Measurements from ENCODE around the gene GADD45B. TPM values are rescaled to one million over a fixed set of nuclear protein-coding genes. Genes with fewer than 3 reads are reported as not detected.
"Not testable (repeated sequence)": the region's sequence is repeated elsewhere in the genome, so short reads cannot be mapped to it uniquely, and the experiment has no call there.

Gene GADD45B
- total RNA-seq, 3 donors from 2014 or later, result 136 to 301 (median 172) TPM

- no peak for DNase-seq (ENCODE audit: low spot score in 2 of 2)
- intact Hi-C loops (cut with DNase I; ENCODE audit: low total_unique reads), result loop anchor here (1.0 kb wide), 1 partner anchor 23 kb away; no protein-coding TSS in a partner anchor
- Histone ChIP-seq H3K27me3 (no peaks in the 10 kb centered on the region), H3K4me3 (no peak overlapping the region), H3K4me1 (no peaks in the 10 kb centered on the region), H3K9me3 (no peaks in the 10 kb centered on the region), H3K27ac (no peak overlapping the region), H3K36me3 (no peaks in the 10 kb centered on the region)
- TF ChIP-seq CTCF (IDR thresholded peaks at IDR 0.05), result no peak
- no peak for TF ChIP-seq POLR2A (IDR thresholded peaks at IDR 0.05)
- TF ChIP-seq POLR2AphosphoS5 (IDR thresholded peaks at IDR 0.05), result no peak
Observed at GRCh38 chr19:2512523-2513431, 36.9 kb downstream of the GADD45B start.

GRCh38 chr19:2514981-2515518 lies 39.1 kb downstream of the GADD45B start:
- H3K36me3 ChIP-seq, result no peaks in the 10 kb centered on the region
- TF ChIP-seq POLR2A (IDR thresholded peaks at IDR 0.05), result no peak
- no peak for TF ChIP-seq CTCF (IDR thresholded peaks at IDR 0.05)
- no peak for DNase-seq (ENCODE audit: low spot score in 2 of 2)
- H3K9me3 ChIP-seq, result no peaks in the 10 kb centered on the region
- no peaks in the 10 kb centered on the region for H3K27me3 ChIP-seq
- H3K4me3 ChIP-seq, result no peak overlapping the region
- no peaks in the 10 kb centered on the region for H3K4me1 ChIP-seq
- intact Hi-C loops (cut with DNase I; ENCODE audit: low total_unique reads), result no loop called here
- H3K27ac ChIP-seq, result no peak overlapping the region

- Histone ChIP-seq H3K27ac (no peak overlapping the region), H3K27me3 (no peaks in the 10 kb centered on the region), H3K4me3 (no peak overlapping the region), H3K9me3 (no peaks in the 10 kb centered on the region), H3K36me3 (no peaks in the 10 kb centered on the region), H3K4me1 (no peaks in the 10 kb centered on the region)
- intact Hi-C loops (cut with DNase I; ENCODE audit: low total_unique reads), result no loop called here
- no peak for DNase-seq (ENCODE audit: low spot score in 2 of 2)
- no peak for TF ChIP-seq POLR2AphosphoS5 (IDR thresholded peaks at IDR 0.05)
Observed at GRCh38 chr19:2516727-2517126, 40.8 kb downstream of the GADD45B start.

GRCh38 chr19:2517881-2518601 lies 42.1 kb downstream of the GADD45B start:
- Histone ChIP-seq H3K36me3 (no peaks in the 10 kb centered on the region), H3K9me3 (no peaks in the 10 kb centered on the region), H3K27me3 (no peaks in the 10 kb centered on the region), H3K27ac (no peak overlapping the region), H3K4me1 (no peaks in the 10 kb centered on the region), H3K4me3 (no peak overlapping the region)
- no peak for DNase-seq (ENCODE audit: low spot score in 2 of 2)
- no peak for TF ChIP-seq CTCF (IDR thresholded peaks at IDR 0.05)
- no peak for TF ChIP-seq POLR2A (IDR thresholded peaks at IDR 0.05)
- no peak for TF ChIP-seq POLR2AphosphoS5 (IDR thresholded peaks at IDR 0.05)
- intact Hi-C loops (cut with DNase I; ENCODE audit: low total_unique reads), result no loop called here

- H3K27ac ChIP-seq; H3K36me3 ChIP-seq; H3K4me1 ChIP-seq; H3K4me3 ChIP-seq; DNase-seq (ENCODE audit: low spot score in 2 of 2); H3K9me3 ChIP-seq; intact Hi-C loops (cut with DNase I; ENCODE audit: low total_unique reads); H3K27me3 ChIP-seq: not testable (repeated sequence)
Observed at GRCh38 chr19:2518856-2519255, 42.9 kb downstream of the GADD45B start.

GRCh38 chr19:2519482-2519881 lies 43.6 kb downstream of the GADD45B start:
- Histone ChIP-seq H3K27me3 (no peaks in the 10 kb centered on the region), H3K4me3 (no peak overlapping the region), H3K9me3 (no peaks in the 10 kb centered on the region), H3K27ac (no peak overlapping the region), H3K4me1 (no peaks in the 10 kb centered on the region), H3K36me3 (no peaks in the 10 kb centered on the region)
- intact Hi-C loops (cut with DNase I; ENCODE audit: low total_unique reads), result no loop called here
- TF ChIP-seq POLR2AphosphoS5 (IDR thresholded peaks at IDR 0.05) (no peak), CTCF (IDR thresholded peaks at IDR 0.05) (no peak), POLR2A (IDR thresholded peaks at IDR 0.05) (no peak)
- DNase-seq (ENCODE audit: low spot score in 2 of 2), result no peak

All from breast epithelium (tissue), 4 donors.